HG02884 (cell line): ENCODE measurements around the gene SLC25A20.

Experiments used
- ATAC-seq: cut with Tn5 transposase; IDR thresholded peaks from one replicate; pipeline ENCODE4 v1.9.1; 2021; ENCODE audit warnings: mild to moderate bottlenecking, moderate library complexity; ENCODE audit not compliant: unreplicated experiment

Gene SLC25A20

DNA sequence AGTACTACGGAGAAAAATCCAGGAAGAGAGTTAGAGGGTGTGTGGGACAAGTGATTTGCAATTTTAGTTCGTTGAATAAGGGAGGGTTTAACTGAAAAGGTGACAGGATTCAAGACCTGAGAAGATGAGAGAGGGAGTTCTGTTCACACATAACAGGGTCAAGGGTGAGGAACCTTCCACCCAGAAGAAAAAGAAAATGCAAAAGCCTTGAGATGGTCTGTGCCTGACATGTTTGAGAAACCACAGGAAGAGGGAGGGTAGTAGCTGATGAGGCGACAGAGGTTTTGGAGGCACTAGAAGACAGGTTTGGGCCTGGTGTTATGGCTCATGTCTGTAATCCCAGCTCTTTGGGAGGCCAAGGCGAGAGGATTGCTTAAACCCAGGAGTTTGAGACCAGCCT, 591 bp upstream of the SLC25A20 start:
- ATAC-seq = no peak

DNA sequence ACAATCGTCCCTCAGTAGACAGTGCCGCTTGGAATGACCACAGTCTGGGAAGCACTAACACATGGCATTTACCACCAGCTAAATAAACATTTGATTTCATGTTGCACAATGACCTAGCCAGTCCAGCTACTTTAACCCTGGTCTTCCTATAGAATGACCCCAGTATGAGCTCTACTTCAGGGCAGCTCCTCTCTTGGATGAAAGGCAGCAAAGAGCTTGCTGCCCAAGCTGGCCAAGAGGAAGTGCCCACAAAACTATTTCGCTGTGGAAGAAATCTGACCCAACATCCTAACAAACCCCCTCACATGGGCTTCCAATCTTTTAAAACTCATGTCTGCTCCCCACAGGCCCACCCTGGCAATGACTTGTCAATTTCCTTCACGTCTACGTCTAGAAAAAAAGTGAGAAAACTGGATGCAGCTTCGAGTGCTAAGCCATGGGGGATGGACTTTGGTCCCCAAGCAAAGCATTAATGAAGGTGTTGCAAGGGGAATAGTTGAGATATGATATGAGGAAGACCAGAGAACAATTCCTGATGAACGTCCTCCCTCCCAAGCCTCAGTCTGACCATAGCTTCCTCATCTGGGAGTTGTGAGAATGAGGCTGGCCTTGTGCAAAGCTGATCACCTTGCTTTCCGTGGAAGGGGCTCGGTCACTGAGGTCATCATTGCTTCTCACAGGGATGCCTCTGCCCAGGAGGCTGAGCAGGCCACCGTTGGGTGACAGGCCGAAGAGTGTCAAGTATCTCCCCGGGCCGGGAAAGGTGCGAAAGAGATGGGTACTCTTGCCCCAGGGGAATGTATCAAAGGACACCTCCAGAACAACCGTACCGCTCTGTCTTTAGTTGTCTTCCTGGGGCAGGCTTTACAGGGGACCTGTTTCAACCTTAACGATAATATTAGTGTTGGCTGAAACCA, 964 bp downstream of the SLC25A20 start:
- ATAC-seq = peak; percentile 11

DNA sequence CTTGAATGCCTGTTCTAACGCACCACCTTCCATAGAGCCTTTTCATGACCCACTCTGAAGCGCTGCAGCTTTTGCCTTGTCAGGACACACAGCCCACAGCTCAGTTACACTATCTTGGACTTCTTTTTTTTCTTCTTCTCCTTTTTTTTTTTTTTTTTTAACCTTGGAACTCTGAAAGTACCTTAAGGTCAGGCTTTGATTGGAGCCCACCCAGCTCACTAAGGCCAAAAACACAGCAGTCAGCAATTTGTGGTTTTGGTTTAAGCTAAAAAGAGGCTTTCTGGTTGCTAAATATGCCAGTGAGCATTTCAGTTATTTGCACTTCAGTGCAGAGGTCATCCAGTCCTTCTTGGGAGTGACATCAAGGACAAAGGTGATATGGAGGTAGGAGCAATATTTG, 1.7 kb downstream of the SLC25A20 start:
- no peak for ATAC-seq

DNA sequence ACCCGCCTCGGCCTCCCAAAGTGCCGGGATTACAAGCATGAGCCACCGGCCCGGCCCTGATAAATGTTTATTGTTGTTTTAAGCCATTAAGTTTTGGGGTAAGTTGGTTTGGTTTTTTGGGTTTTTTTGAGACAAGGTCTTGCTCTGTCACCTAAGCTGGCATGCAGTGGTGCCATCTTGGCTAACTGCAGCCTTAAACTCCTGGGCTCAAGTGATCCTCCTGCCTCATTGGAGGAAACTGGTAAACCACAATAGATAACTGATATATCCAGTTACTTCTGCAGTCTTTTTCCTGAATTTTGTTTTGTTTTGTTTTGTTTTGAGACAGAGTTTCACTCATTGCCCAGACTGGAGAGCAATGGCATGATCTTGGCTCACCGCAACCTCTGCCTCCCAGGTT, 4.2 kb downstream of the SLC25A20 start:
- no peak for ATAC-seq

DNA sequence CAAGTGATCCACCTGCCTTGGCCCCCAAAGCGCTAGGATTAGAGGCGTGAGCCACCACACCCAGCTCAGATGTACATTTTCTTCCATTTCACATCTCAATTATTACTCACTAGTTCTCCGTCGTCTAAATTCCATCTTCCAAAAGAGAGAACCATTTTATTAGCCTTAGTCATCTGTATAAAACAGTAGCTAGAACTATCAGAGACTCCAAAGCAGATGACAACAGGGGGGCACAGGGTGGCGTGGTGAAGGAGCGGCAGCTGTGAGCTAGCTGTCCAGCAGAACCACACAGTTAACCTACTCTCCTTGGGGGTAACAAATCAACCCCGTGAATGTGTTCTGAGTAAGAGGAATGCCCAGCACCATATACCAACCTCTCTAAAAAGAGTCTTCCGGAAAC, 7.1 kb downstream of the SLC25A20 start:
- no peak for ATAC-seq

DNA sequence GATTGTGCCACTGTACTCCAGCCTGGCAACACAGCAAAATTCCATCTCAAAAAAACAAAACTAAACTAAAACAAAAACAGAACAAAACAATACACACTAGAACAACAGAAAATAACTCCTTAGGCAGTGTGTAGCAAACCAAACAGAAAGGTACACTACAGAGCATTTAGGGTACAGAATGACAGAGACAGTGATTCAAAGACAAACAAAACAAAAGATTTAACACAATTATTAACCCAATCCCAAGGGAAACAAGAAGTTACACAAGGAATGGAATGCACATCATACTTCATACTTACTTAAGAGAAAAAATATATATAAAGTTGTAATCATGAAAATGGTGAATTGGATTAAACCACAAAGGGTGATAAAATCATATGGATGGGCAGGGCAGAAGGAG, 12.9 kb downstream of the SLC25A20 start:
- no peak for ATAC-seq

DNA sequence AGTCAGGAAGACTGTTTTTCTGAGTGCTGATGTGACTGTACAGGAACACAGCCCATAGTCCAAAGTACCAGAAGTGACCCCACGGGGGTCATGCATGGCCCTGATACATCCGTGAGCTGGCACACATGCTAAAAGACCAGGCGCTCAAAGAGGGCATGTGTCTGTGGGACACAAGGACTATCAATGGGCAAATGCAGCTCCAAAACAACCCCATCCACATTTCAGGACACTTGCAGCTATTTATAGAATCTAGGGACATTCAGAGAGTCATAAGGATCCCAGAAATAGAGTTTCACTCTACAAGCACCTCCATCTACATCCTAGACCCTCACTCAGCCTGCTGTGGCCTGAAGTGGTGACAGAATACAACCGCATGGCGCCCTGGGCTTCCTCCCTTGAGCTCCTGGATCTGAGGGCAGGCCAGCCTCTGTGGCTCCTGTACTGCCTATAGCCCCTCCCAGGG, 17.0 kb downstream of the SLC25A20 start:
- no peak for ATAC-seq

DNA sequence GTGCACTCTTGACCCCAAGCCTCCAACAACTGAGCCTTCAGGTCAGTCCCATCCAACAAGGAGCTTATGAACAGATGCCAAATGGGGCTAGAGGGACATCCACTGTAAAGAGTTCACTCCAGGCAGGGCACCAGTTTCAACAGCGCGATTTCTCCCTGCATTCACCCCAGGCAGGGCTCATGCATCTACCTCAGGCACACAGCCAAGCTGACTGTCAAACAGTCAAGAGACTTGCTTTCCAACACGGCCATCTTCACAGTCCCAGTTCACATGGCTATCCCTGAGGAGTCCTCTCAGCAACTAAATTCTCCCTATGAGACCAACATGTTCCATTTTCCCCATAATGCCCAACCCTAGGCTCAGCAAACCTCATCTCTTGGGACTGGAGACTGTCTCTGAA, 17.7 kb downstream of the SLC25A20 start:
- ATAC-seq = no peak

DNA sequence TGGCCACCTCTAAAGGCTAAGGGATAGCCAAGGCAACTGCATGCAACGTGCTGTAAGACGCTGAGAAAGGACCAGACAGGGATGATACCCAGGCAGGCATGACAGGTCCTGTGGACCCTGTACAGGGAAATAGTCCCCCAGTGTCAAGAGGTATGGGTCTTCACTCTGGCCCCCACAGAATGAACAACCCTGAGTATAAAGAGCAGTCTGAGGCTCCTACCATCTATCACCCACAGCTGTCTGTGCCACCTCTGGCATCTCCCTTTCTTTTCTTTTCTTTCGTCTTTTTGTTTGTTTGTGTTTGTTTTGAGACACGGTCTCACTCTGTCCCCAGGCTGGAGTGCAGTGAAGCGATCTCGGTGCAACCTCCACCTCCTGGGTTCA, 18.7 kb downstream of the SLC25A20 start:
- no peak for ATAC-seq

DNA sequence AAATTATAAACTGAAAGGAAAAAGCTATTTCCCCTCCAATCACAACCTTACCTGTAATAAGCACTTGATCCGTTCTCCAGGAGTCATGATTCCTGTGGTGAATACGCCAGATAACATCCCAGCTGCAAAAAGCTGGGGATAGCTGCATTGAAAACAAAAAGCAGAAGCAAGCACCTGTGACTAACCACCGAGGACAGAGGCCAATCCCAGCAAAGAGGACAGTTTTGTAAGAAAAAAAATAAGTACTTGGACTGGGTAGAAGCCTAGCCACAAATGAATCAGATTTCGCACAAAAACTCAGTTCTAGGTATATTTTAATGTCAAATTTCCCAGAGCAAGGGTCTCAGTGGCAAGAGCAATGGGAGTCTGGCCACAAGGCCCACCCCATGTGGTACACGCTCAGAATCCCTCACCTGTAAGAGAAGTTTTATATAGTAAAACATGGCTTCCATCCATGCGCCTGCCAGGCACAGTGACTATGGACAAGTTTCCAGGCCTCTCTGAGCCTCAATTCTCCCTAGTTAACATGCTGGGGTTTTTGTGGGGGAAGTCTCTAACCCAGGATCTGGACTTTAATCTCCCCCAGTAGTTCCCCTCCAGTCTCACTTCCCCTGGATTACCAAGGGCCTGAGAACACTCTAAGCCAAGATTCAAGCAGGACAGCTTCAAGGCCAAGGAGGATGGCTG, 19.2 kb downstream of the SLC25A20 start:
- no peak for ATAC-seq

DNA sequence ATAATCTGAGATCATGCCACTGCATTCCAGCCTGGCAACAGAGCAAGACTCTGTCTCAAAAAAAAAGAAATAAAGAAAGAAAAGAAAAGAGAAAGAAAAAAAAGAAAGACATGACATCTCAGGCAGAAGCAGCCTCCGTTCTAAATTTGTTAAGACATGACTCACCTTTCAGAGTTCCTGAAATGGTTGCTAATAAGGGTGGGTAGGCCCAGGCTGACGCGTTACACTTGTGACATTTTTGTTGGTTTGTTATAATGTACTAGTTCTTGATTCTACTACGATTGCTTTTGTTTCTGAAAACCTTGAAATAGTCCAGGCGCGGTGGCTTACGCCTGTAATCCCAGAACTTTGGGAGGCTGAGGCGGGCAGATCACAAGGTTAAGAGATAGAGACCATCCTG, 21.0 kb downstream of the SLC25A20 start:
- no peak for ATAC-seq

DNA sequence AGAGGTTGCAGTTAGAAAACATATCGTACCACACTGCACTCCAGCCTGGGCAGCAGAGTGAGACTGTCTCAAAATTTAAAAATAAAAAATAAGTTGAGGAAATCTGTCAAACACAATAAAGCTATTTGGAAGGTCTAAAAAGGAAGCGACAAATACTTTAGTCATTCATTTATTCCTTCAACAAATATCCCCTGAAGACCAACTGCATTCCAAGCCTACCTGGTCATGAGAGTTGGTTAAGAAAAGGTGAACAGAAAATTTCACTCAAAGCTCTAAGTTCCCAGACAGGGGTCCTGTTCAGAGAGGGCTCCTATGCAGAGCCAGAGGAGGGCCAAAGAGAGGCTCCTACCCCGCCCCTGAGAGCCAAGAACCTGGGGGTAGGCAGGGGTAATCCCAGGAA, 35.6 kb downstream of the SLC25A20 start:
- no peak for ATAC-seq

DNA sequence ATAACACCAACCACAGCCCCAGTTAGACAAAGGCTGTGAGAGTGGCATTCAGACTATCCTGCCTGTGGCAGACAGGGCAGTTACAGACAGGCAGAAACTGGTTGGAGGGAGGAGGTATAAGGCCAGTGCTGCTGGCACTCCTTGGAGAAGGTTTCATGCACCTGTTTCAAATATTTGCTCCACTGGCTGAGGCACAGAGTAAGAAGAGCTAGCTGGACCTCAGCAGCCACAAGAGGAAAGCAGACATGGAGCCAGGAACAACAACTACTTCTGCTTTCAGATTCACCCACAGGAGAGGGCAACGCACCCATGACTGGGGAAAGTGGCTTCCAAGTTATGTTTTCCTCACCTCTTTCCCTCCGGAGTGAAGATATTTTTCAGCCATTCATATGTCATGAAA, 39.5 kb downstream of the SLC25A20 start:
- no peak for ATAC-seq

DNA sequence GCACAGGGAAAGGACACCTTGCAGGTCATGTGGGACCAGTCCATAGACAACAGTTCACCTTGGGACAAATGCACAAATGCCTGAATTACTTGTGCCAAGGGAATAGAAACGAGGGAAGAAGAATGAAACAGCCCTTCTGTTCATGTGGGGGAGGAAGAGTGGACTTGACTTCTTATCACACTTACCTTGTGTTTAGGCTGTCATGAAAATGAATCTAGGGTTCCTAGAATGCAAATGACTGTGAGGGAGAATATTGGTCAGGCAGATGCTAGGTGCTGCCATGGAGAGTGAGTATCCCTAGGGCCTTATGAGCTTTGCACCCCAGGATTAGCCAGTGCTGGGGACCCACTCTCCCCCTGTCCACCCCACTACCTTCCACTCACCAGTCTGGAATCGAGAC, 40.0 kb downstream of the SLC25A20 start:
- no peak for ATAC-seq

DNA sequence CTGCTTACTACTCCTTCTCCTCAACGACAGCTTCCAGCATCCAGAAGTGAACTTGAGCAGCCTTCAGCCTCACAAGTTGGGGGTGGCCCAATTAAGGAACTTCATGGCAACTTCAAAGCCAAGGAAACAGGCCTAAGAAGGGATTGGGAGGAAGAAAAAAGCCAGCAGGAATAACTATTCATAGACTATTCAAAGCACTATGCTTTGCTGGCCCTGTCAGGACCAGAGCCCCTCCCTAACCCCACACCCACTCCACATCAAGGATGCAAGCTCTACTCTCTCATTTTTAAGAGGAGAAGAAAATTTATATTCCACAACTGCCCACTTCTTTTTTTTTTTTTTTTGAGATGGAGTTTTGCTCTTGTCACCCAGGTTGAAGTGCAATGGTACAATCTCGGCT, 41.0 kb downstream of the SLC25A20 start:
- ATAC-seq = no peak

DNA sequence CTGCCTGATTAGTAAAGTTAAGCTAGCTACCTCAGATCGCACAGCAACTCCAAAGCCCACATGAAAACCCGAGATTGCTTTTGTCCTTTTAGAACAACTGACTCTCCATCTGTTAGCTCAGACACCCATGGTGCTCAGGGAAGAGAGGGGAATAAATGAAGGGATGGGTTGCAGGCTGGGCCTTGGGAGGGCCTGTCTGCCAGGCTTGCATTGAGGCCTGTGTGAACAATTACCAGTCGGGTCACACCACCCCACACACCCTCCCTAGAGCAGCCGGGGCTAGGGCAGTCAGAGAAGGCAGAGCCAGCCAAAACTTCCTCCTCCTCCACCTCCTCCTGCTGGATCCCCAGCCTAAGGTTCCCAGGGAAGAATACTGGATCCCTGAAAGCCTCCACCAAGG, 42.2 kb downstream of the SLC25A20 start:
- ATAC-seq = no peak

DNA sequence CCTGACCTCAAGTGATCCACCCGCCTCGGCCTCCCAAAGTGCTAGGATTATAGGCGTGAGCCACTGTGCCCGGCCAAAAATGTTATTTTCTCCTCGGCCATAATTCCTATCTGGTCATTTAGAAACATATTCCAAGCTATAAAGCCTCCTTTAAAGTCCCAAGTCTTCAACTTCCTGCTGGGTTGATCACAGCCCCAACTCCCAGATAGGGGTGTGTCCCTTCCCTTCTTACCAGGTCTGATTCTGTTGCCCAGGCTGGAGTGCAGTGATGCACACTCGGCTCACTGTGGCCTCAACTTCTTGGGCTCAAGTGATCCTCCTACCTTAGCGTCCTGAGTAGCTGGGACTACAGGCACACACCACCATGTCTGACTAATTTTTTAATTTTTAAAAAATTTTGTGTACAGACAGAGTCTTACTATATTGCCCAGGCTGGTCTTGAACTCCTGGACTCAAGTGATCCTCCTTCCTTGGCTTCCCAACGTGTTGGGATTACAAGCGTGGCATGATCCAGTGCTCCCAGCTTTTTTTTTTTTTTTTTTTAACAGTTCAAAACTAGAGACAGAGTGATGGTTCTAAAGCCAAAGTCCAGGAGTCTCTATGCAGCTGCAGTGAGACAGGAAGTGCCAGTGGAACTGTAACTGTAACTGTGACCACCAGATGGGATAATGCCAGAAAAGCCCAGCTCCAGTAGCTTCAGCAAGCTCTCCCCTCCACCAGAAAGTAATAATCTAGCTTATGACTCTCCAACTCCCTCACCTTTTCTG, 42.8 kb downstream of the SLC25A20 start:
- ATAC-seq = no peak

DNA sequence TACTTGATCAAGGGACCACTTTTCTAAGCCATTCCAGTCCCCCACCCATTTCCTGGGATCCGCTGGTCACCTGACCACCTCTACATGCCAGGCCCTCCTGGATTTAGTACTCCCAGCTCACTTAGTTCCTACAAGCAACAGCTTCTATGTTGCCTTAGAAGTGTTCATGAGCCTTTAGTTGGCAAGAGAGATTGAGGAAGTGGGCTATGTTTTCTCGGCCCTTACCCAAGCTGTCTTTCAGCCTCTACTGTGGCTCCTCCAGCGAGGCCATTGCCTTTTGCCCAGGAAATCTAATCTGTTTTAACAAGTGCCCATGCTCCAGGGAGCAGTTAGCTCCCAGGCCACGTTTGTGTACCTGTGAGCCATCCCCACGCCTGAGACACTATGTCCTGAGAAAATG, 46.5 kb downstream of the SLC25A20 start:
- ATAC-seq = no peak

DNA sequence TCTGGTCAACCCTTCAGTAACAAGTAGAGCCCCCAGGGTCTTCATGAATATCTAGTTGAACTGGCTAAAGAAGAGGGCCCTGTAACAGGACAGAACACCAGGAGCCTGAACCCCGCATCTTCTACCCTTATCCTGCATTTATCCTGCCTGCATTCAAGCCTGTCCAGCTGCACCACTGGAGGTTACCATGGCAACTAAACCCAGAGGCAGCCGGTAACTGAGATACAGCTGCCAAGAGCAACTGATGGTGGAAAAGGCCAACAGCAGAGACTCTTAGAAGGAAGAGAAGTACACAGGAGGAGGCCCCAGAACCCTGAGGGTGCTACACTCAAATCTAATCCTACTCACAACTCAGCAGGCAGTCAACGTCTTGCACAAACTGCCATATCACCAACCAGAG, 47.3 kb downstream of the SLC25A20 start:
- no peak for ATAC-seq

DNA sequence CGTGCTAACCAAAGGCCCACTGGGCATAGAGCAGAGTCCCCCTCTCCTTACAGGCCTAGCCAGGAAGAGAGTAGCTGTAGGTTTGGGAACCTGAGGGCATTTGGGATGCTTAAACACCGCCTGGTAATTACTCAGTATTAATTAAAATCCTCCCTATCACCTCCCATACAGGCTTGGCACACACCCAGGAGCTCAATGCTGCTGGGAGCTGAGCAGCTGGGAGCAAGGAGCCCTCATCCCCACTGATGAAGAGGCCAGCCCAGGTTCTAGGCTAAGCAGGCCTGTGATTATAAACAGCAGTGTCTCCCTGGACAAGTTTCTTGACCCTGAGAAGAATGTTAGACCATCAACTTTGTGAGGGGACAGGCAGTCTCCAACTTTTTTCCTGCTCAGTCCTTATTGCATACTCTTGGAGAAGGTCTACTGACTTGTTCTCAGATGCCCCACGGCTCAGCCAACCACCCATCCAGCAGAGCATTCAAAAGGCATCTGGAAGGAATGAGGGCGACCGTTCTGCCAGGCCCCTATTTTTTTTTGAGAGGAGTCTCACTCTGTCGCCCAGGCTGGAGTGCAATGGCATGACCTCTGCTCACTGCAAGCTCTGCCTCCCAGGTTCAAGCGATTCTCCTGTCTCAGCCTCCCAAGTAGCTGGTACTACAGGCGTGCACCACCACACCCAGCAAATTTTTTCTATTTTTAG, 49.7 kb downstream of the SLC25A20 start:
- no peak for ATAC-seq
